K562 (cell line): ENCODE results near the gene ZFPM1. TPM values are rescaled to one million over a fixed set of nuclear protein-coding genes. Genes with fewer than 3 reads are reported as not detected.
A peak's percentile ranks its signal among the peaks of the same experiment; 100 is the strongest.

Source experiments
- FOXK2 ChIP-seq, 2 experiments: fragments of 450-650 bp; IDR thresholded peaks in 1 of 2; conservative IDR thresholded peaks in 1 of 2; 2 replicates each; pipeline ENCODE4 v1.6.1; 2016; ENCODE audit warnings: low read depth in 2 of 2, mild to moderate bottlenecking in 1 of 2
- REST ChIP-seq, 2 experiments: fragments of 450-650 bp; formaldehyde crosslinking in 1 of 2; IDR thresholded peaks; 2 replicates each; pipeline versions ENCODE4 v1.4.0 to v1.6.1; 2014 to 2020; ENCODE audit warnings: mild to moderate bottlenecking in 2 of 2, borderline replicate concordance in 1 of 2, low read depth in 1 of 2
- SMC3 ChIP-seq: conservative IDR thresholded peaks from 2 replicates; pipeline ENCODE4 v1.6.1; 2011; ENCODE audit warnings: low read depth, low read length, improper control_type of control experiment; ENCODE audit not compliant: insufficient read depth
- STAG1 ChIP-seq: sonication (generic); formaldehyde crosslinking; IDR thresholded peaks from 2 replicates; pipeline ENCODE4 v1.5.0; 2020; ENCODE audit warnings: missing genetic modification reagents, borderline replicate concordance
- STAT5A ChIP-seq: IDR thresholded peaks from 2 replicates; pipeline ENCODE4 v1.6.1; 2012; ENCODE audit warnings: low read length, inconsistent platforms, borderline replicate concordance
- ZNF143 ChIP-seq: sonication (generic); formaldehyde crosslinking; IDR thresholded peaks from 2 replicates; pipeline ENCODE4 v1.9.0; 2022; ENCODE audit warnings: mild to moderate bottlenecking, missing genetic modification reagents
- polyA plus RNA-seq, 8 experiments: library from polyadenylated mRNA; depleted of rRNA in 4 of 8; stranded (reverse) in 5 of 8; unstranded in 3 of 8; fragments of >200 nt; fragmentation: Nextera tagmentation in 2 of 8; fragmentation: Illumina TruSeq in 1 of 8; extraction: Ambion mirVana in 2 of 8; extraction: Trizol in 1 of 8; gene quantifications; 2 replicates each; pipeline versions ENCODE4 v1.2.1 to v1.2.3, GENCODE V29; 2011 to 2014; ENCODE audit warnings: inconsistent platforms in 1 of 8, missing spikeins in 1 of 8
- total RNA-seq, 7 experiments: library from RNA; depleted of rRNA in 6 of 7; stranded (reverse); fragments of >200 nt in 6 of 7; fragmentation: Illumina TruSeq in 2 of 7; extraction: Trizol in 2 of 7; gene quantifications; 2 replicates each; pipeline versions ENCODE4 v1.2.1 to v1.2.3, GENCODE V29; 2011 to 2021; ENCODE audit warnings: low replicate concordance in 1 of 7

Gene ZFPM1
- total and polyA plus RNA-seq, 9 of the 15 experiments (the other 6 are each of a cell fraction or from before 2014, with no cell fraction given), result 0.03 to 35.9 (median 1.4) TPM

GRCh38 chr16:88406096-88407041, 46.7 kb upstream of the ZFPM1 start (continued):
- TF ChIP-seq REST (IDR thresholded peaks at IDR 0.05; ENCODE audit: borderline replicate concordance) (peak; percentile 30; the same call in 1 of the 2 replicates), REST (CRISPR knock-in tag; IDR thresholded peaks at IDR 0.05; ENCODE audit: low read depth) (no peak), SMC3 (peak; percentile 39; the same call in 1 of the 2 replicates), ZNF143 (0 out of 2 replicates have a peak, but pooled peaks have one; percentile 20), STAT5A (no peak), STAG1 (CRISPR knock-in tag) (peak; percentile 23; the same call in 1 of the 2 replicates), FOXK2 (conservative IDR thresholded peaks at IDR 0.05 in 1 of 2, IDR thresholded peaks at IDR 0.05 in 1 of 2; ENCODE audit: low read depth in 2 of 2) (no peak)
